ENCODE results near the gene SYNGR4.
"Not testable (repeated sequence)": the region's sequence is repeated elsewhere in the genome, so short reads cannot be mapped to it uniquely, and the experiment has no call there.

SYNGR4 gene

GRCh38 chr19:48371771-48372170, 7.6 kb downstream of the SYNGR4 start:
- not testable (repeated sequence) for DNase-seq (ENCODE audit: low spot score)

GRCh38 chr19:48372904-48373303, 8.7 kb downstream of the SYNGR4 start:
- DNase-seq (ENCODE audit: low spot score), result no peak

- no peak for DNase-seq (ENCODE audit: low spot score)
These were observed 9.4 kb downstream of the SYNGR4 start for GRCh38 chr19:48373567-48373966.

GRCh38 chr19:48378194-48378570, 14.0 kb downstream of the SYNGR4 start:
- DNase-seq (ENCODE audit: low spot score), result no peak

- DNase-seq (ENCODE audit: low spot score), result no peak
These were observed 14.9 kb downstream of the SYNGR4 start for GRCh38 chr19:48379058-48379457.

GRCh38 chr19:48381178-48381950, 17.2 kb downstream of the SYNGR4 start:
- DNase-seq (ENCODE audit: low spot score), result no peak

GRCh38 chr19:48382286-48382685, 18.1 kb downstream of the SYNGR4 start:
- no peak for DNase-seq (ENCODE audit: low spot score)

GRCh38 chr19:48385461-48386087, 21.4 kb downstream of the SYNGR4 start:
- no peak for DNase-seq (ENCODE audit: low spot score)

GRCh38 chr19:48386981-48387380, 22.8 kb downstream of the SYNGR4 start:
- DNase-seq (ENCODE audit: low spot score), result no peak

GRCh38 chr19:48390188-48391099, 26.3 kb downstream of the SYNGR4 start:
- DNase-seq (ENCODE audit: low spot score), result peak; percentile 57

GRCh38 chr19:48391100-48392005, 27.2 kb downstream of the SYNGR4 start, which contains the start of gene KDELR1:
Gene KDELR1, minus strand, starts transcription at chr19:48391551. Its CDS starts 193 bp downstream, at chr19:48391358.
- peak; percentile 79 for DNase-seq (ENCODE audit: low spot score)

GRCh38 chr19:48392006-48392344, 27.8 kb downstream of the SYNGR4 start:
- not testable (repeated sequence) for DNase-seq (ENCODE audit: low spot score)

- DNase-seq (ENCODE audit: low spot score), result no peak
These were observed 28.8 kb downstream of the SYNGR4 start for GRCh38 chr19:48392860-48393558.

GRCh38 chr19:48393559-48394330, 29.6 kb downstream of the SYNGR4 start, which contains the start of gene GRIN2D:
Gene GRIN2D, plus strand, starts transcription at chr19:48393668. Its CDS starts 4,725 bp downstream, at chr19:48398393.
- no peak for DNase-seq (ENCODE audit: low spot score)

GRCh38 chr19:48394331-48395169, 30.4 kb downstream of the SYNGR4 start:
- no peak for DNase-seq (ENCODE audit: low spot score)

- no peak for DNase-seq (ENCODE audit: low spot score)
These were observed 30.9 kb downstream of the SYNGR4 start for GRCh38 chr19:48395170-48395455.

- DNase-seq (ENCODE audit: low spot score), result no peak
These were observed 31.3 kb downstream of the SYNGR4 start for GRCh38 chr19:48395499-48395898.

GRCh38 chr19:48396016-48396823, 32.1 kb downstream of the SYNGR4 start:
- DNase-seq (ENCODE audit: low spot score), result no peak

- no peak for DNase-seq (ENCODE audit: low spot score)
These were observed 32.6 kb downstream of the SYNGR4 start for GRCh38 chr19:48396824-48397176.

Measured in activated CD4-positive, alpha-beta T cell treated with anti-CD3 and anti-CD28 coated beads, Interleukin-2, Interleukin-4, amounts not matched to agents 100 ng/mL and 50 ng/mL, durations not matched to agents 16 hours and 8 hours (primary cell).